ENCODE results near the gene ITGA8. TPM values are rescaled to one million over a fixed set of nuclear protein-coding genes. Genes with fewer than 3 reads are reported as not detected.

ITGA8 gene
- total and polyA plus RNA-seq, 10 donors = 1.7 to 60.3 (median 32.9) TPM

- no peak for DNase-seq
- H3K9me3 ChIP-seq = peaks cover 0 to 12% (median 0%) of the 10 kb centered on the region in 8 donors
- whole genome bisulfite sequencing, 5 donors = 81 to 95% (median 91%) methylated on average over 4 of the region's 4 CpGs
- TF ChIP-seq POLR2AphosphoS5 (IDR thresholded peaks at IDR 0.05) (no peak), POLR2A (IDR thresholded peaks at IDR 0.05) (no peak), CTCF (IDR thresholded peaks at IDR 0.05 in 8 of 11, conservative IDR thresholded peaks at IDR 0.05 in 3 of 11) (no peak)
- H3K4me3 ChIP-seq = no peak overlapping the region
- no peak overlapping the region for H3K27ac ChIP-seq
- H3K27me3 ChIP-seq (replicated peaks in 1 of 7) = no peaks in the 10 kb centered on the region
- intact Hi-C loops (cut with DNase I; ENCODE audit: low total_unique reads) = no loop called here
- no peaks in the 10 kb centered on the region for H3K4me1 ChIP-seq
- no peaks in the 10 kb centered on the region for H3K36me3 ChIP-seq
Measured at GRCh38 chr10:15700078-15700674, 19.5 kb downstream of the ITGA8 start.

- TF ChIP-seq POLR2A (IDR thresholded peaks at IDR 0.05) = no peak
- TF ChIP-seq CTCF (IDR thresholded peaks at IDR 0.05 in 8 of 11, conservative IDR thresholded peaks at IDR 0.05 in 3 of 11) = no peak
- no peak for TF ChIP-seq POLR2AphosphoS5 (IDR thresholded peaks at IDR 0.05)
- Histone ChIP-seq H3K4me1 (no peaks in the 10 kb centered on the region), H3K36me3 (no peaks in the 10 kb centered on the region)
Measured at GRCh38 chr10:15695852-15696251, 23.9 kb downstream of the ITGA8 start.

GRCh38 chr10:15690031-15690430, 29.7 kb downstream of the ITGA8 start:
- Histone ChIP-seq H3K4me3 (no peak overlapping the region), H3K36me3 (no peaks in the 10 kb centered on the region), H3K4me1 (no peaks in the 10 kb centered on the region), H3K27me3 (replicated peaks in 1 of 7) (peaks cover 0 to 9% (median 0%) of the 10 kb centered on the region in 7 donors), H3K9me3 (no peaks in the 10 kb centered on the region), H3K27ac (no peak overlapping the region)
- 84 to 96% (median 92%) methylated on average over 3 to 5 of the region's 5 CpGs for WGBS, 5 donors
- TF ChIP-seq POLR2AphosphoS5 (IDR thresholded peaks at IDR 0.05) (no peak), CTCF (IDR thresholded peaks at IDR 0.05 in 8 of 11, conservative IDR thresholded peaks at IDR 0.05 in 3 of 11) (no peak), POLR2A (IDR thresholded peaks at IDR 0.05) (no peak)
- no peak for DNase-seq
- intact Hi-C loops (cut with DNase I; ENCODE audit: low total_unique reads) = no loop called here

More at GRCh38 chr10:15695852-15696251, 23.9 kb downstream of the ITGA8 start:
- no peak overlapping the region for H3K4me3 ChIP-seq
- H3K27me3 ChIP-seq (replicated peaks in 1 of 7) = no peaks in the 10 kb centered on the region
- WGBS, 5 donors = 68 to 74% (median 73%) methylated on average over 12 of the region's 12 CpGs
- peaks cover 0 to 12% (median 0%) of the 10 kb centered on the region in 8 donors for H3K9me3 ChIP-seq
- no peak for DNase-seq
- intact Hi-C loops (cut with DNase I; ENCODE audit: low total_unique reads) = no loop called here
- no peak overlapping the region for H3K27ac ChIP-seq

GRCh38 chr10:15684768-15685167, 35.0 kb downstream of the ITGA8 start:
- H3K27me3 ChIP-seq (replicated peaks in 1 of 7) = peaks cover 0 to 13% (median 0%) of the 10 kb centered on the region in 7 donors
- no peak overlapping the region for H3K4me3 ChIP-seq
- H3K9me3 ChIP-seq = no peaks in the 10 kb centered on the region
- no peak overlapping the region for H3K27ac ChIP-seq
- H3K36me3 ChIP-seq = peaks cover 0 to 5% (median 0%) of the 10 kb centered on the region in 6 donors
- no peak for TF ChIP-seq CTCF (IDR thresholded peaks at IDR 0.05 in 8 of 11, conservative IDR thresholded peaks at IDR 0.05 in 3 of 11)
- no peak for TF ChIP-seq POLR2A (IDR thresholded peaks at IDR 0.05)
- no peak for TF ChIP-seq POLR2AphosphoS5 (IDR thresholded peaks at IDR 0.05)
- intact Hi-C loops (cut with DNase I; ENCODE audit: low total_unique reads) = no loop called here
- H3K4me1 ChIP-seq = no peaks in the 10 kb centered on the region
- 7 to 25% (median 17%) methylated on average over 4 of the region's 4 CpGs for WGBS, 5 donors
- no peak for DNase-seq

Data from spleen (tissue), 11 donors.